ENCODE results near the gene PASK. TPM values are rescaled to one million over a fixed set of nuclear protein-coding genes. Genes with fewer than 3 reads are reported as not detected.

The PASK gene
- total and polyA plus RNA-seq, 2 of the 4 experiments (the other 2 are of a cell fraction): 4.1 TPM

DNA sequence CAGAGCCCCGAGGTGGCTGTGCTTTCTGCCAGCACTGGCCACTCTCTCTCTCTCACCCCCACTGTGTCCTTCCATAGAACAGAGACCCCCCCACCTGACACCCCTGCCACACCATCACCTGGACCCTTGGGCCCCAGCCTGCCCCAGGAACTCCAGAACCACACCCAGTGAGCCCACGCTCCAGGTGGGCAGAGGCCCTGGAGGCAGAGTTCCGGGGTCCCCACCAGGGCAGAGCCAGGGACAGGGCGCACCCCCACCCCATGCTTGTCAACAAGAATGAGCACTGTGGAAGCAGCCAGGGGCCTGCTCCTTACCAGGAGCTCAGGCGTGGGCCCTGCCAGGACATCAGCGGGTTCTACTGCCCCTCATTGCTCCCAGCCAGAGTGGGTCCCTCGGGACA lies 14.6 kb downstream of the PASK start:
- H3K18ac ChIP-seq (ENCODE audit: low read depth, low read length): no peak overlapping the region
- H2BK15ac ChIP-seq (ENCODE audit: low read depth, low read length): no peak overlapping the region
- no peak overlapping the region for H3K14ac ChIP-seq (replicated peaks; ENCODE audit: low read depth, low read length)
- H3K9me1 ChIP-seq (ENCODE audit: insufficient read depth, low read length): no peaks in the 10 kb centered on the region; the same call in 1 of the 2 replicates
- POLR2A ChIA-PET (ENCODE audit: unreplicated experiment): no interaction called here
- no peak overlapping the region for H3K56ac ChIP-seq (ENCODE audit: extremely low read depth, insufficient read depth, low read length)
- no peak overlapping the region for H2BK20ac ChIP-seq (ENCODE audit: low read depth, low read length)
- H3K4me2 ChIP-seq (ENCODE audit: low read depth, low read length): no peak overlapping the region
- no peak overlapping the region for H4K5ac ChIP-seq (ENCODE audit: low read depth, low read length)
- no peaks in the 10 kb centered on the region for H3K9me3 ChIP-seq (ENCODE audit: control insufficient read depth, insufficient read depth, low read length)
- H3K4me1 ChIP-seq (ENCODE audit: control insufficient read depth, insufficient read depth, low read length): no peaks in the 10 kb centered on the region
- H3K79me1 ChIP-seq (ENCODE audit: low read depth in 1 of 2, low read length in 2 of 2): no peaks in the 10 kb centered on the region
- H3K27ac ChIP-seq (ENCODE audit: insufficient read depth, low read length): no peak overlapping the region
- H4K20me1 ChIP-seq (ENCODE audit: insufficient read depth, low read length): no peaks in the 10 kb centered on the region
- 80% methylated on average over 1 of the region's 7 CpGs; no CpG with 5 or more reads in 1 of the 2 experiments for WGBS, 2 experiments (ENCODE audit: extremely low coverage in 2 of 2, insufficient read length in 1 of 2)
- no peak overlapping the region for H3K23ac ChIP-seq (ENCODE audit: low read depth, low read length)
- CTCF ChIA-PET: interaction anchor here (1.2 kb wide), 1 partner anchor 11 kb away, joined by 5 read pairs; no protein-coding TSS in a partner anchor
- TF ChIP-seq, protein P1, sequence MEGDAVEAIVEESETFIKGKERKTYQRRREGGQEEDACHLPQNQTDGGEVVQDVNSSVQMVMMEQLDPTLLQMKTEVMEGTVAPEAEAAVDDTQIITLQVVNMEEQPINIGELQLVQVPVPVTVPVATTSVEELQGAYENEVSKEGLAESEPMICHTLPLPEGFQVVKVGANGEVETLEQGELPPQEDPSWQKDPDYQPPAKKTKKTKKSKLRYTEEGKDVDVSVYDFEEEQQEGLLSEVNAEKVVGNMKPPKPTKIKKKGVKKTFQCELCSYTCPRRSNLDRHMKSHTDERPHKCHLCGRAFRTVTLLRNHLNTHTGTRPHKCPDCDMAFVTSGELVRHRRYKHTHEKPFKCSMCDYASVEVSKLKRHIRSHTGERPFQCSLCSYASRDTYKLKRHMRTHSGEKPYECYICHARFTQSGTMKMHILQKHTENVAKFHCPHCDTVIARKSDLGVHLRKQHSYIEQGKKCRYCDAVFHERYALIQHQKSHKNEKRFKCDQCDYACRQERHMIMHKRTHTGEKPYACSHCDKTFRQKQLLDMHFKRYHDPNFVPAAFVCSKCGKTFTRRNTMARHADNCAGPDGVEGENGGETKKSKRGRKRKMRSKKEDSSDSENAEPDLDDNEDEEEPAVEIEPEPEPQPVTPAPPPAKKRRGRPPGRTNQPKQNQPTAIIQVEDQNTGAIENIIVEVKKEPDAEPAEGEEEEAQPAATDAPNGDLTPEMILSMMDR (conservative IDR thresholded peaks at IDR 0.05; ENCODE audit: low read depth, low read length): no peak
- TF ChIP-seq, protein P2, sequence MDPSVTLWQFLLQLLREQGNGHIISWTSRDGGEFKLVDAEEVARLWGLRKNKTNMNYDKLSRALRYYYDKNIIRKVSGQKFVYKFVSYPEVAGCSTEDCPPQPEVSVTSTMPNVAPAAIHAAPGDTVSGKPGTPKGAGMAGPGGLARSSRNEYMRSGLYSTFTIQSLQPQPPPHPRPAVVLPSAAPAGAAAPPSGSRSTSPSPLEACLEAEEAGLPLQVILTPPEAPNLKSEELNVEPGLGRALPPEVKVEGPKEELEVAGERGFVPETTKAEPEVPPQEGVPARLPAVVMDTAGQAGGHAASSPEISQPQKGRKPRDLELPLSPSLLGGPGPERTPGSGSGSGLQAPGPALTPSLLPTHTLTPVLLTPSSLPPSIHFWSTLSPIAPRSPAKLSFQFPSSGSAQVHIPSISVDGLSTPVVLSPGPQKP (IDR thresholded peaks at IDR 0.05; ENCODE audit: borderline replicate concordance, low read depth, low read length): no peak
- TF ChIP-seq MAFK (IDR thresholded peaks at IDR 0.05; ENCODE audit: low read depth, low read length) (no peak), SMC3 (IDR thresholded peaks at IDR 0.05; ENCODE audit: low read depth, low read length) (no peak), CEBPB (IDR thresholded peaks at IDR 0.05; ENCODE audit: low read depth, low read length) (no peak), RCOR1 (IDR thresholded peaks at IDR 0.05; ENCODE audit: insufficient replicate concordance, low read length) (no peak), NFE2L2 (IDR thresholded peaks at IDR 0.05; ENCODE audit: low read depth, low read length) (no peak)
- TF ChIP-seq, protein P3, sequence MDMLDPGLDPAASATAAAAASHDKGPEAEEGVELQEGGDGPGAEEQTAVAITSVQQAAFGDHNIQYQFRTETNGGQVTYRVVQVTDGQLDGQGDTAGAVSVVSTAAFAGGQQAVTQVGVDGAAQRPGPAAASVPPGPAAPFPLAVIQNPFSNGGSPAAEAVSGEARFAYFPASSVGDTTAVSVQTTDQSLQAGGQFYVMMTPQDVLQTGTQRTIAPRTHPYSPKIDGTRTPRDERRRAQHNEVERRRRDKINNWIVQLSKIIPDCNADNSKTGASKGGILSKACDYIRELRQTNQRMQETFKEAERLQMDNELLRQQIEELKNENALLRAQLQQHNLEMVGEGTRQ (IDR thresholded peaks at IDR 0.05; ENCODE audit: low read depth, low read length): no peak
- in situ Hi-C loops (cut with MboI; ENCODE audit: low sequenced_read_pairs): no loop called here
- H4K91ac ChIP-seq (ENCODE audit: insufficient read depth, low read depth, low read length): no peak overlapping the region
- no peak overlapping the region for H2AK5ac ChIP-seq (ENCODE audit: low read depth, low read length)
- no peak overlapping the region for H2BK5ac ChIP-seq (ENCODE audit: low read depth, low read length, poor library complexity, severe bottlenecking)
- H3K4ac ChIP-seq (ENCODE audit: low read depth, low read length): no peak overlapping the region
- dilution Hi-C loops (cut with HindIII; ENCODE audit: low sequenced_read_pairs, unreplicated experiment): no loop called here
- no peak overlapping the region for H2BK120ac ChIP-seq (ENCODE audit: low read depth, low read length)
- no peak for ATAC-seq (ENCODE audit: low read depth)
- no peak overlapping the region for H2AFZ ChIP-seq (replicated peaks; ENCODE audit: low read length, poor library complexity)
- peaks cover 3% of the 10 kb centered on the region; the same call in 1 of the 2 replicates for H3K36me3 ChIP-seq (ENCODE audit: control insufficient read depth, insufficient read depth, low read length)
- no peaks in the 10 kb centered on the region for H3K27me3 ChIP-seq (ENCODE audit: control insufficient read depth, insufficient read depth, low read length)
- no TSS peak for BruUV-seq (replicated peaks)
- no peak overlapping the region for H4K8ac ChIP-seq (ENCODE audit: low read depth in 2 of 2, low read length in 2 of 2)
- intact Hi-C loops (cut with micrococcal nuclease): no loop called here
- no peak overlapping the region for H3K4me3 ChIP-seq (ENCODE audit: insufficient read depth, low read depth, low read length)
- no peak overlapping the region for H3K9ac ChIP-seq (ENCODE audit: low read depth, low read length)
- no peak for DNase-seq
- H2AK9ac ChIP-seq (replicated peaks; ENCODE audit: low read depth, low read length, poor library complexity): no peak overlapping the region

Measured in IMR-90 (cell line).